Measurements from ENCODE around the gene DIPK1A. TPM values are rescaled to one million over a fixed set of nuclear protein-coding genes. Genes with fewer than 3 reads are reported as not detected.

DIPK1A gene
- total RNA-seq, 1 donor from 2014 or later: 5.0 TPM

DNA sequence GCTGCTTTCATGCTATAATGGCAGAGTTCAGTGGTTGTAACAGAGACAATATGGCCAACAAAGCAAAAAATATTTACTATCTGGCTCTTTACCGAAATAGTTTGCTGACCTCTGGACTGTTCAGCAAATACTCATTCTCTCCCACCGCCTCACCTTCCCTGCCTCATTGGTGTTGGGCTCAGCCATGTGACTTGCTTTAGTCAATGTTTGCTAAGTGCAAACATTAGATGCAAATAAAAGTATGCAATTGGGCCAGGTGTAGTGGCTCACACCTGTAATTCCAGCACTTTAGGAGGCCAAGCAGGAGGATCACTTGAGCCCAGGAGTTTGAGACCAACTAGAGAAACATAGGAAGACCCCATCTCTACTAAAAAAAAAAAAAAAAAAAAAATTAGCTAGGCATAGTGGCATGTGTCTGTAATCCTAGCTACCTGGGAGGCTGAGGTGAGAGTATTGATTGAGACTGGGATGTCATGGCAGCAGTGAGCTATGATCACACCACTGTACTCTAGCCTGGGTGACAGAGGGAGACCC, 74.3 kb downstream of the DIPK1A start:
- no peaks in the 10 kb centered on the region for H3K4me1 ChIP-seq
- intact Hi-C loops (cut with micrococcal nuclease): no loop called here
- DNase-seq: no peak
- no peak overlapping the region for H3K27ac ChIP-seq (replicated peaks)
- H3K36me3 ChIP-seq: no peaks in the 10 kb centered on the region
- TF ChIP-seq, protein P1, sequence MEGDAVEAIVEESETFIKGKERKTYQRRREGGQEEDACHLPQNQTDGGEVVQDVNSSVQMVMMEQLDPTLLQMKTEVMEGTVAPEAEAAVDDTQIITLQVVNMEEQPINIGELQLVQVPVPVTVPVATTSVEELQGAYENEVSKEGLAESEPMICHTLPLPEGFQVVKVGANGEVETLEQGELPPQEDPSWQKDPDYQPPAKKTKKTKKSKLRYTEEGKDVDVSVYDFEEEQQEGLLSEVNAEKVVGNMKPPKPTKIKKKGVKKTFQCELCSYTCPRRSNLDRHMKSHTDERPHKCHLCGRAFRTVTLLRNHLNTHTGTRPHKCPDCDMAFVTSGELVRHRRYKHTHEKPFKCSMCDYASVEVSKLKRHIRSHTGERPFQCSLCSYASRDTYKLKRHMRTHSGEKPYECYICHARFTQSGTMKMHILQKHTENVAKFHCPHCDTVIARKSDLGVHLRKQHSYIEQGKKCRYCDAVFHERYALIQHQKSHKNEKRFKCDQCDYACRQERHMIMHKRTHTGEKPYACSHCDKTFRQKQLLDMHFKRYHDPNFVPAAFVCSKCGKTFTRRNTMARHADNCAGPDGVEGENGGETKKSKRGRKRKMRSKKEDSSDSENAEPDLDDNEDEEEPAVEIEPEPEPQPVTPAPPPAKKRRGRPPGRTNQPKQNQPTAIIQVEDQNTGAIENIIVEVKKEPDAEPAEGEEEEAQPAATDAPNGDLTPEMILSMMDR (IDR thresholded peaks at IDR 0.05; ENCODE audit: borderline replicate concordance): no peak
- no peak overlapping the region for H3K4me3 ChIP-seq
- H3K27me3 ChIP-seq (ENCODE audit: low read depth): no peaks in the 10 kb centered on the region
- peaks cover 20% of the 10 kb centered on the region for H3K9me3 ChIP-seq (replicated peaks)

DNA sequence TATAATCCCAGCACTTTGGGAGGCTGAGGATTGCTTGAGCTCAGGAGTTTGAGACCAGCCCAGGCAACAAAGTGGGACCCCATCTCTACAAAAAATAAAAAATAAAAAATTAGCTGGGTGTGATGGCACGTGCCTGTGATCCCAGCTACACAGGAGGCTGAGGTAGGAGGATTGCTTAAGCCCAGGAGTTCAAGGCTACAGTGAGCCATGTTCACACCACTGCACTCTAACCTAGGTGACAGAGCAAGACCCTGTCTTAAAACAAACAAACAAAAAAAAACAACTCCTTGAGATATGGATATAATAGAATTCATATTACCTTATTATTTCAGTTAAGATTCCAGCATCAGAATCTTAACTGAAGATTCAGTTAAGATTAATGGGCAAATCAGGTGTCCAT, 77.1 kb downstream of the DIPK1A start:
- H3K4me3 ChIP-seq: no peak overlapping the region
- H3K27ac ChIP-seq (replicated peaks): no peak overlapping the region
- intact Hi-C loops (cut with micrococcal nuclease): no loop called here
- H3K27me3 ChIP-seq (ENCODE audit: low read depth): no peaks in the 10 kb centered on the region
- no peaks in the 10 kb centered on the region for H3K36me3 ChIP-seq
- TF ChIP-seq, protein P1 (IDR thresholded peaks at IDR 0.05; ENCODE audit: borderline replicate concordance): no peak
- peaks cover 5% of the 10 kb centered on the region for H3K9me3 ChIP-seq (replicated peaks)
- H3K4me1 ChIP-seq: no peaks in the 10 kb centered on the region
- no peak for DNase-seq

DNA sequence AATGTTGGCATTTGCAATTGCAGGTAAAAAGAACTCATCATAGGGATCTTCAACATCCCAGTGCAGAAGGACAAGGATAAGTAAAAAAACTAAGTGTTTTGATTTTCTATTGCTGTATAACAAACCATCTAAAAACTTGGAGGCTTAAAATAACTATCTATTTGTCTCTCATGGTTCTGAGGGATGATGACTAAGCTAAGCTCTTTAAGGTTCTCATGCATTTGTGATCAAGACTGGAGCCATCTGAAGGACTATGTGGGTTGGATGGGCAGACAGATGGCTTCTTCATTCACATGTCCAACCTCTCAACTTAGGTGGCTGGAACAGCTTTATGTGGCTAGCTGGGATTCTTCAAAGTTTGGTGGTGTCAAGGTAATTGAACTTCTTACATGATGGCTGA, 78.0 kb downstream of the DIPK1A start:
- H3K36me3 ChIP-seq: no peaks in the 10 kb centered on the region
- intact Hi-C loops (cut with micrococcal nuclease): no loop called here

DNA sequence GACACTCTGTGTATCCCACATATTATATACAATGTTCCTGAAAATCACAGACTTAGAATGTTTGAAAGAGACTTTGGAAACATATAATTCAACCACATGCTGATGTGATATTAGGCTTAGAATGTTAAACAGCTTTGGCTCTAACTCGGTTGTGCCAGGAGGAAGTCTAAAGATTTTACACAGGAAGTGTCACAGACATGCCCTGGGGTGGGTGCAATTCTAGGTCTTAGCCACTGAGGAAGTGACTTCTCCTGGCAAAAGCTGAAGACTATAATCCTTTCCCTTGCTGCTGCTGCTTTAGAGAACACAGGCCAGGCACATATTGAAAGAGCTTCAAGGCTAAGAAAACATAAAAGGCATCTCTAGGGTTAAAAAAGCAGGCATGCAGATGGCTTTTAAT, 78.4 kb downstream of the DIPK1A start:
- DNase-seq: no peak
- Histone ChIP-seq H3K4me1 (no peaks in the 10 kb centered on the region), H3K27me3 (ENCODE audit: low read depth) (no peaks in the 10 kb centered on the region), H3K9me3 (replicated peaks) (no peaks in the 10 kb centered on the region), H3K27ac (replicated peaks) (no peak overlapping the region), H3K36me3 (no peaks in the 10 kb centered on the region), H3K4me3 (no peak overlapping the region)
- TF ChIP-seq, protein P1 (IDR thresholded peaks at IDR 0.05; ENCODE audit: borderline replicate concordance): no peak
- intact Hi-C loops (cut with micrococcal nuclease): no loop called here

More for the DNA sequence above, 78.0 kb downstream of the DIPK1A start:
- H3K27ac ChIP-seq (replicated peaks): no peak overlapping the region
- no peaks in the 10 kb centered on the region for H3K9me3 ChIP-seq (replicated peaks)
- no peak overlapping the region for H3K4me3 ChIP-seq
- no peaks in the 10 kb centered on the region for H3K4me1 ChIP-seq
- no peak for DNase-seq
- H3K27me3 ChIP-seq (ENCODE audit: low read depth): no peaks in the 10 kb centered on the region
- TF ChIP-seq, protein P1 (IDR thresholded peaks at IDR 0.05; ENCODE audit: borderline replicate concordance): no peak

DNA sequence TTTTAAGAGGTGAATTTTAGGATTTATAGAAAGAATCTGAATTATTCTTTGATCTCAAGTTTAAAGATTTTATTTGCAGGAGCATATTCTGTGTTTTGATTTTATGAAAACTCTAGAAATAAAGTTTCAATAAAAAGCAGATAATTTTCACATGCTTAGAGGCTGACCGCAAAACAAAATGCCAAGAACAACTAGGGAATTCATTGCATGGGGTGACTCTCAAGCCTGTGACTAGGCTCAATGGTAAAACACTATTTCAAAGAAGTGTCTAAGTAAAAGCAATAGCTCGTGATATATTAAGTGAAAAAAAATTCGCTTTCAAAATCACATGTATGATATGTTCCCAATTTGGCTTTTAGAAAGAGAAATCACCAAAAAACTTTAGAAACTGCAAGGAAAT, 79.9 kb downstream of the DIPK1A start:
- no peak overlapping the region for H3K27ac ChIP-seq (replicated peaks)
- H3K9me3 ChIP-seq (replicated peaks): no peaks in the 10 kb centered on the region
- TF ChIP-seq, protein P1 (IDR thresholded peaks at IDR 0.05; ENCODE audit: borderline replicate concordance): no peak
- H3K27me3 ChIP-seq (ENCODE audit: low read depth): no peaks in the 10 kb centered on the region
- H3K4me1 ChIP-seq: no peaks in the 10 kb centered on the region
- H3K4me3 ChIP-seq: no peak overlapping the region
- no peak for DNase-seq
- intact Hi-C loops (cut with micrococcal nuclease): no loop called here
- H3K36me3 ChIP-seq: no peaks in the 10 kb centered on the region

Data from left ventricle myocardium inferior (tissue), 1 donor.